DMS 273 (cell line): ENCODE data around the gene DZIP1L.

ENCODE experiments used
- DNase-seq: peaks from one replicate; lab custom pipeline; 2025; ENCODE audit not compliant: unreplicated experiment; lab: John Stamatoyannopoulos, UW

Gene DZIP1L

DNA sequence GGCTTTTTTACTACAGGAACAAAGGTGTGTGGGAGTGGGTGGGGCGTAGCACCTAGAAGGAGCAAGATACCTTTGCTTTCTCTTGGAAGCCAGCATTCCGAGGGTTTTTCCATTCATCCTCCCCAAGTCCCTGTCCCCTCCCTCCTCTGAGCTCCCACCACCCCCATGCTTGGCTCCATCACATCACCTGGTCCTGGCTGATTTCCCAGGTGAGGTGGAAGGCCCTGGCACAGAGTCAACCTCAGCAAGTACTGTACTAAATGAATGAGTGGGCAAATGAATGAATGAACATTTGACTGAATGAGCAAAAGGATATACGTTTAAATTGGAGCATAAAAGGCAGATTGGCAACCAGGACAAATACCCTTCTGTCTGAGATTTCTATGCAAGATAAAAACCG is 45.4 kb downstream of the DZIP1L start:
- no peak for DNase-seq

DNA sequence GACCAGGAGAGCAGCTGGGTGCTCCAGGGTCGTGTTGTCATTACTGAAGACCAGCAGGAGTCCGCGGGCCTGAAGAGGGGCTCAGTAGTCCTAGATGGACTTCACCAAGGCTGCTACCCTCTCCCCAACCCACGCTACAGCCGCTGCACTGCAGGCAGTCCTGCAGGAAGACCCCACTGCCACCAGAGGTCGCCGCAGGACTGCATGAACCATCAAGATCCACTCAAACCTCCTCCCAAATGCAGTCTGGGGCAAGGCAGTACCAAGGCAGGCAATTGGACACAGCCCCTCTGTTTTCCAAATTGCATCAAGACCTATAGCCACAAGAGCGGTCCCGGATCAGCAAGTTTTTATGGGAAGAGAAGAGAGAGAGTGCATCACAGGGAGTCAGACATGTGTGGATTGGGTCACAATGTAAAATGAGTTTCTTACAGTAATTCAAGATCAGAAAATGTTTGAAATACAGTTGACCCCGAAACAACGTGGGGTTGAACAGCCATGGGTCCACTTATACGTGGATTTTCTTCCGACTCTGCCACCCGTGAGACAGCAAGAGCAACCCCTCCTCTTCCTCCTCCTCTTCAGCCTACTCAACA is 46.7 kb downstream of the DZIP1L start:
- DNase-seq, result peak; percentile 91

DNA sequence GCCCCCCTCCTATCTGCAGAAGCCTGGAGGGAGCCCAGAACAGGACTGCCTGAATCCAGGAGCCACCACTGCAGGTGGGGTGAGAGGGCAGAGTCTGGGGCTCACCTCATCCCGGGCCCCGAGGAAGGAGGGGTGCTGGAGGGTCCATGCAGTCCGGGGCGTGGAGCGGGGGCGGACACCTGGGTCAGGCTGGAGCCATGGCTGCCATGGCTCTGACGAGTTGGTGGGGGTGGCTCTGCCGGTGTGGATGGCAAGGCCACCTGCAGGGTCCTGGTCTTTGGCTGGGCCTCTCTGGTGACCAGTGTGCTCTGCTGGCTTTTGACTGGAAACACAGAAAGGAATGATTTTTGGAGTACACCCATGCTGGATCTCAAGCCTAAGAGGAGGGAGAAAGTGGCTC is 47.4 kb downstream of the DZIP1L start:
- no peak for DNase-seq

DNA sequence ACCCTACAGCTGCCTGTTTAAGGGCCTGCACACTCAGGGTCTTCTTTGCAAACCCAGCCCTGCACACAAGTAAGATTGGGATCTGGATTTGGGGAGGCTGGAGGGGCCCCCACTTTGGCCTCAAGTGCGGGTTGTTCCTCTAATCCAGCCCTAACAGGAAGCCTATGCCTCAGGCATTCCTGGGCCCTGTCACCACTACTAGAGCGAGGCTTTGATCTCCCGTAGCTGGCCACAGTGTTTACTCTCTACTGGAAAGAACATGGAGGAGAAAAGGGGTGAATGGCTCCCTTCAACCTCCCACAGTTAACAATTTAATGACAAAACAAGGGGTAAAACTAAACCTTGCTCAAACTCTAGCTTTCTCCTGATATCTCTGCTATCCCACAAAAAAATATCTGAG is 48.4 kb downstream of the DZIP1L start:
- DNase-seq, result no peak

DNA sequence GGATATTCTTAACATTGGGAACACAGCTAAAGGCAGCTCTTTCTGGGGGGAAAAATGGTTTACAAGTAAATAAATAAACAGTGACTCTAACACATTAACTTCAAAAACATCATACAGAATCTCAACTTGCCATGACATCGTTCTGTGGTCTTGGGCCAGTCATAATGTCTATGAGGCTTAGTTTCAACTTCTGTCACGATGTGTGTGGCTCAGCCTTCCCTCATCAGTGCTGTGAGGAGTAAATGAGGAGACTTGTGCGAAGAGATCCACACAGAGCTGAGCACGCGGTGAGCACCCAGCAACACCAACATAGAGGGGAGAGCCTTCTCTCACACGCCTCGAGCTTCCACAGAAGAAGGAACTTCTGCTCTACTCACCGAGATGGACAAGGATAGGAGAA is 49.0 kb downstream of the DZIP1L start:
- no peak for DNase-seq

DNA sequence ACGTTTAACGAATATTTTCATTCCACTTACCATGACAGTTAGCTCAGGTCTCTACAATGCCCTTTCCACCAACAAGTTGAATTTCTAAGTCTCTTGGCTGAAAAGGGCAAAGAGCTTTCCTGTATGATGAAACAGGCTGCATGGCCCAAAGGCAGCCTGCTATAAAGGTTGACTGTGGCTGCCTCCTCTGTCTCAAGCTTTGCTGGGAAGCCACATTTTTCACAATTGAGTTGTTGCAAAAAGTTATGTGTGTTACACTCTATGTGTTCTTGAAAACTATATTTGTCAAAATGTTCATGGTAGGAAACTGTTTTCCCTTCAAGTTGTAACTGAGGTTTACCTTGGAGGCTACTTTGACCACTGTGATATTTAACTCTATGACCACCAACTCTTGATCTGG is 49.5 kb downstream of the DZIP1L start:
- DNase-seq, result no peak

DNA sequence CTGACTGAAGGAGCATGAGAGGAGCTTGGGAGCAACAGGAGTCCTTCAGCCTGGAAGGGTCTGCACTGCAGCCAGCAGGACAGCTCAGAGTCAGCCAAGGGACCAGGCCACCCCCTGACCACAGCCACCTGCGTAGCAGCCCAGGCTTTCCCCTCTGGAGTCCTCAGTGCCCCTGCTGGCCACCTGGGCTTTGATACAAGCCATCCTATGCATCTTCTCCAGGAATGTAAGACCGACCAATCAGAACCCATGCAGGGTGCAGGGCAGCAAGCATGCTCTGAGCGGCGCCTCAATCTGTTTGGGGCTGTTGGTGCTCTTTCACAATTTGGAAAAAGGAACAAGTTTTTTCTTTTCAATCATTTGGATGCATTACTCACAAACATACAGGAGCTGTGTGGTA is 52.0 kb downstream of the DZIP1L start:
- DNase-seq, result no peak

DNA sequence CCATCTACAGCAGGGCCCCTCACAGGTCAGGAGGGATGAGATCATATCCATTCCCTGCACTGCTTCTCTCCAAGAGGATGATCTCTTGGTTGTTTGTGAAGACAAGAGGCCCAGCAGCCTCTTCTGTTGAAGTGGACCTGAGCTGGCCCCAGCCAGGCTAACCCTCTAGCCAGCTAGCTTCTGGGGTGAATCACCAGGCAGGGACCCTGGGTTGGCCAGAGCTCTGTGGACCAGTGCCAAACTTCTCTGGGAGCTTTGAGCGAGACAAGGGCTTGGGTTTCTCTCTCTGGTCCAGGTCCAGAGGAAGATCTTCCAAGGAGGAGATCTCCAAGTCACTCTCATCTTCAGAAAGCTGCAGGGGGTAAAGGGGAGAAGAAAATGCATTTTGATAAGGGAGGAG is 52.8 kb downstream of the DZIP1L start:
- no peak for DNase-seq

DNA sequence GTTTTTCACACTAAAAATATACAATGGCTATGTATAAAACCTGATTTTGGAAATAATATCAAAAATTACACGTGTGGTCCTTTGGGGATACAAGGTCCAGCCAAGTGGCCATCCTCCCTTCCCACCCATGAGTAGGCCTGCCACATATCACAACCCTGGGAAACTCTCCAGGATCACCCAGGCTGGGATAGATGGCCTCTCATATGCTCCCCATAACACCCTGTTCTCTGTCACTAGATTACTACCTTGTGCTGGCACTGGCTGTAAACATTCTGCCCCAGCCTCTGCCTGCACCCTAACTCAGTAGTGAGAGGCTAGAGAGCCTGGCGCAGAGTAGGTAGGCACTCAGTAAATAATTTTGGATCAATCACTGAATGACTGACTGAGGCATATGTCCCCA is 53.4 kb downstream of the DZIP1L start:
- no peak for DNase-seq

DNA sequence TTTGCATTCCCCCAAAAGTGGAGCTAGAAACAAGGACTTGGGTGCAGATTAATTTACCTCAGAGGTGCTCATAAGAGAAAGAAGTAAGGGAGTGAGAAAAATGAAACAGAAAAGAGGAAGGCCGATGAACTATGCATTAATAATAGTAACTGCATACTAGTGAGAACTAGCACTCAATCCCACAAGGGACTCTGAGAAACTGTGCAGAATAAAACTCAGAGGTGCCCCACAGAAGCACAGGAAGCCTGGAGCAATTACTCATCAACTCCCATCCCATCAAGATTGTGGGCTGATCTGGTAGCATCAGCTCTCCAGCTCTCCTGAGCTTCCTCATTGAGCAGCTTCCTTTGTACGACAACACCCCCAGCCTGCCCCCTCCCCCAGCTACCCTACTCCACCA is 54.6 kb downstream of the DZIP1L start:
- no peak for DNase-seq

DNA sequence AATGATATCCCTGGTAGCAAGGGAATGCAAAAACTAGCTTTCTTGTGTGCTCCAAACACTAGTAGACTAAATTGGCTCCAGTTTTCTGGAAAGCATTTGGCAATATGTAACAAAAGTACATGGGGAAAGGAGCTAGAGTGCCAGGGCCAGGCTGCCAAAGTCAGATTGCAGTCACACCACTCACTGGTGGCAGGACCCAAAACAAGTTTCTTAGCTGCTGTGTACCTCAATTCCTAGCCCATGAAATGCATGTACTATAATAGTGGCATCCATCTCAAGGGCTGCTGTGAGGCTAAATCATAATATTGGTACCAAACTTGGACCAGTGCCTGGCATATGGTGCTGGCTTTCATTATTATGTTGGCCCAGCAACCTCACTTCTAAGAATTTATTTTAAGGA is 56.1 kb downstream of the DZIP1L start:
- peak; percentile 42 for DNase-seq

DNA sequence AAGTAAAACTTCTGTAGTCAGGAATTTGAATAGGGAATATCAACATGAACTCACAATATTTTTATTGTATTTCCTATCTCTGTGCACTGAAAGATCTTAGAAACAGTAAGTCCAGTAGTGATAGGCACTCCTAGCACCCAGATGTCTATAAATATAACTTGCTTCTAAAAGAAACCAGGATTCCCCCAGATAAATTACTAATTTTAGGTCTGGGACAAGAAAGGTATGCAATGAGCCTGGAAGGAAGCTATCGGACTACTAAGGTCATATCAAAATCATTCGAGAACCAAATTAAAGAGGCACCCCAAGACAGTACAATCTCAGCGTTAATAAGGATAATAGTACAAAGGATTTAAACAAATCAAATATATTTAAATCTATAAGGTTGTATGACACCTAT is 58.0 kb downstream of the DZIP1L start:
- DNase-seq, result no peak

DNA sequence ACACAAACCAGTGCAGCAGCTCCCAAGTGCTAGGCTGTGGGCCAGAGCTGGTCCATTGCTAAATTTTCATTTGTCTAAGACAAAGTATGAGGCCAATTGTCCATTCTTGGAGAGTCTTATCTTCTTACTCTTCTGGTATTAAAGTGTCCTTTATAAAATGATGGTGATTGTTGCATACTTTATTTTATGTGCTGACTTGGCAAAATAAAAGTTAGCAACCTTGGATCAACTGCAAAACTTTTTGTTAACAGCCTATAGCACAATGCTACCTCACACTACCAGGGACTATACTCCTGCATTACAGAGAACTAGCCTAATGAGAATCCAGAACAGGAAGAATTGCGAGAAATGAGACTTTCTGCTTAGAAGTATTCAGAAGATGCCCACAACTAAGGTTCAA is 61.4 kb downstream of the DZIP1L start:
- no peak for DNase-seq

DNA sequence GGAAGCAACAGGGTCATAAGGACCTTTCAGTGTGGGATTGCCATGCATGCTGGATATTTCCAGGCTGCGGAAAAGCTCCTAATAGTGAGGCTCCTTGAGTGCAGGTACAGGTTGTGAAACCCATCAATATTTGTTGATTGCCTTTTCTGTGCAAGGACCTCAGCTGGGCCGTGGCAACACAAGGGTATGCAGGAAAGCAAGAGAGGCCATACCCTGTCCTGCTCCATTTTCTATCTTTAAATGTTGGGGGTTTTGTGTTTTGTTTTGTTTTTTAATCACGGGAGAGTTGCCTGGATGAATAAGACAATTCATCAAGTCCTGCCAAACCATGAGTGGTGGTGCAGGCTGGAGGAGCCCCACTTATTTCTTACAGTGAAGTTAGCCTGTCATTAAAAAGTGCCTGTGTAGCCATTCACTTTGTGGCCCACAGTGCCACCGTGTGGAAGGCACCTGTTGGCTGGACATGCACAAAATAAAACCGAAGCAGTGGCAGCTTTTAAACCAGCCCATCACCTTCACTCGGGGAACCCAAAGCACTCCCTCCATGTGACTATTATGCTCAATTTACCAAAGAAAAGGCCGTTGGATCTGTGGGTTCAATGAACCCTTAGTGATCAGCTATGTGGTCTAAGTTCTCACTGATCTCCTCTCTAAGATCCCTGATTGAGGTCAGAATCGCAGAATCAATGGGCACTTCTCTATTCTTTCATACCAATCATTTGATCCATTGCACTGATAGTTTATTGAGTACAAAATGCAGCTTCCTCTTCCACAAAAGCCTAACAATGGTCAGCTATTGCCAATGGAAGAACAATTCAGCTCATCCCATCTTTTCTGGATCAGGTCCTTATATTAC is 63.2 kb downstream of the DZIP1L start:
- peak; percentile 72 for DNase-seq

DNA sequence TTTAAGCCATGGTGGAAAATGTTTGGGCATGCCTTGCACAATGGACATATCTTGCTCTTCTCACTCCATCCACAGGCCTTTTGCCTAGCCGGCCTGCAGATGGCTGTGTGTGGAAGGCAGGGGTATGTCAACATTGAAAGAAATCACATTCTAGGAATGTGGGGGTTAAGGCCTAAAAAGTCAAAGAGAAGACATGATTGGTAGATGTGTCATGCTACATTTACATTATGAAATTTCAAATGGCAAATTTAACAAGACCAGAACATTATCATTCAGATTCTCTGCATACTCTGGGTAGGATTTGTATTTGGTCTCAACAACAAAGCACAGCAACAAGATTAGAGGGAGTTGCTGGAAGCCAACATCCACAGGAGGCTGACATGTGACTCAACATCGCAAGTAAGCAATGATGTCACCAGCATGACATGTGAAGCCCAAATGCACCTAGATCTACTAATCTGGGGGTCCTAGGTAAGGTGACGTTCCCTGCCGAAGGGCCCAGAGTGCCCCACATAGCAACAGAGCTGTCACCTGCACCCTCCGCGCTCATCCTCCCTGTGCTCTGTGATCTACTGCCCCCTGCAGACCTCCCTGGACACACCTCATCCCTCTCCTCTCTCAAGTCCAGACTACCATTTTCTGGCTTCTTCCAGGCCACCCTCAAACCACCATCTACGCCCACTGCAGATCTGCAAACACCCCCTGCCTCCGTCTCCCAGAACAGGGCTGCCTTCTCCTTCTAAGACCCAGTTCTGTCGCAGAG is 66.1 kb downstream of the DZIP1L start:
- no peak for DNase-seq

DNA sequence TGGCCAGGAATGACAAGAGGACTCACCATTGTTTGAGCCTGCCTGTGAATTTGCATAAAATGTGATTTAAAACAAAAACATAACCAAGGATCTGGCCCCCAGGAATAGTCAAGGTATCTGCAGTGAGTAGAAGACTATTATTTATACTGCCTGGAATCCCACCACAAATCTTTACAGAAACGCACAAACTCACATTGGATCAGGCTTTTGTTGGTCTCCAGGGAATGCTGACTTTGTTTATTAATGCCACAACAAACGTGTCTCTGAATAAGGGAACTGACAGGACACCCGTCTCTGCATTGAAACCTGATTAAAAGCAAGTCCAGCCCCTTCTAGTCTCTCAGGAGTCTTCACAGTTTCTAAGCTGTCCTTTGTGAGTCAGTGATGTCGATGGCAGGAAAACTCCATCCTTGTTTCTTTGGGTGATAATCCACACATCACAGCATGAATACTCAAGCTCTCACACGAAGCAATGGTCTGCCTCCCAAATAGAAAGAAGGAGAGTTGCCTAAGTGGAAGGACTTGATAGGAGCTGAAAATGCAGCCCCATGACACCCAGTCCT is 67.7 kb downstream of the DZIP1L start:
- no peak for DNase-seq

DNA sequence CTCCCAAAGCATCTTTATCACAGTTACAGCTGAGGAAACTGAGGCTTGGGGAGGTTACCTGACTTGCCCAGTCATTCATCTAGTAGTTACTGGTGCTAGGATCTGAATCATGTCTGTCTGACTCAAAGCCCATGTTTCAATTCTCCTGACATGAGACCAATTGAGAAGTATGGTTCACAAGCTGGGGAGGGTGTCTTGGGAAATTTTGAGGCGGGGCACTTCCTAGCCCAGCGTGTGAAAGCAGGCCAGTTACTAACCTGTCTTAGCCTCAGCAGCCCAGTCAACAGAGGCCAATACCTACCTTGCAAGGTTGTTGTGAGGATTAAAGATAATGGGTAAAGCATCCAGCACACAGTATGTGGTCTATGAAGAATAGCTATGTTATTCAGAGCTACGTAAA is 68.5 kb downstream of the DZIP1L start:
- no peak for DNase-seq

DNA sequence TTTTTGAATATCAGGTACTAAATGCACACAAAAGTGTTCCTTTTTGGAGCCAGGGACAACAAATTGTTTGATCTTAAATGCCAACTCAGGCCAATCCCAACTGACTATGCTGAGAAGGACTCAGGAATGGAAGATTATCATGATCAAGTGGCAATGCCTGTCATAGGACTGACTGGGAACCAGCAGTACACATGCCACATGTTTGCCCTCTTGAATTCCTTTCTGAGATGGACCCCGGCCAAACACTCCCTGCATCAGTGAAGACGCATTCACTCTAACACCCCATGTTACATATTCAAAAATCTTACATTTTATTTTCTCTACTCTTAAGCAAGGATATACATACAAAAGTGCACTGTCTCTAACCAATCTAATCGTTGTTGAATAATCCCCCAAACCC is 69.3 kb downstream of the DZIP1L start:
- DNase-seq, result no peak

DNA sequence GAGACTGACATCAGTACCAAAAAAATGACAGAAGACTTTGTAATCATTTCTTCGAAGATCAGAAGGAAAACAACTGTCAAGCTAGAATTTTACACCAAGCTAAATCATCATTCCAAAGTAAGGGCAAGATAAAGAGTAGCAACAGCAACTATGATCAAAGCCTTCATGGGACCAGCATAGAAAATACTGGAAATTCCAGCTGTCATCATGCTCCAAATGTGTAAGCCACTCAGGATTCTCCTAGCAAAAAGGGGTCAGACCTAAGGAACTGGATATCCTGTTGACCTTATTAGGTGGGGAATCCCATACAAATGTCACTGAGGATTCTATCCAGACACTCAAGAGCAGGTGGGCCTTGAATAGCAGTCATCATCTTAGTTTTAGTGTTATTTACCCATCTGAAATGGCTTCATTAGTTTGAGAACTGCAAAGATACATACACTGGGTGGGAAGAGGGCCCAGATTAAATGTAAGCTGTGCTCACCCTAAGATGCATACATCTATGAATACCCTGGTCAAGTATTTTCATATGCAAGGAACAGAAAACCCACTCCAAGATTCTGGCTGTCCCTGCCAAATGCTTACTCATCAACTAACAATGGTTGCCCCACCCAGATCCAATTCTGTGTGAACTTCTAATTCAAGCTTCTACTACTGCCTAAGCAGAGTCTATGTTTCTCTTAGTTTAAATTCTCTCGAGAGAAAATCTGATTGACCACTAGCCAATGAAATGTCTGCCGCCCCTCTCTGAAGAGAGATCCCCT is 72.0 kb downstream of the DZIP1L start:
- no peak for DNase-seq

DNA sequence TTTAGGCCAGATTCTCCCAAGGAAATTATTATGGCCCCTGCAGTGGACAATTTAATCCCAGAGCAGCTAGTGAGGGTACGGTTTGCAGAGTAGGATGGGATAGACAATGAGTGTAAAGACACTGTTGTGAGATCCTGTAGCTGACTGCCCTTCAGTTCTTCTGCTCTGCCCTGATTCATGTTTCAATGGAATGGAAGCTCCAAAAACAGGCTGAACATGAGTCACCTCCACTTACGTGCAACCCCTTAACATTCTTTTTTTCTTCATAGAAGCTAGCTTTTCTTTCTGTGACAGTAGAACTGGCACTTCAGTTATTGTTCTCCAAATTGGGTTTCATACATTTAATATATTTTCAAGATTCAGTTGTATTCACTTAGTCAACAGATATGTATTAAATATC is 73.4 kb downstream of the DZIP1L start:
- no peak for DNase-seq
